HL-60 (cell line): ENCODE results near the gene INPP4B.

Experiments used
- CTCF ChIP-seq: IDR thresholded peaks from one replicate; pipeline ENCODE4 v1.5.1; 2011; ENCODE audit warnings: low read length, control low read depth, inconsistent platforms; ENCODE audit not compliant: insufficient read depth
- POLR2AphosphoS5 ChIP-seq: IDR thresholded peaks from 2 replicates; pipeline ENCODE4 v1.6.1; 2012; ENCODE audit warnings: low read depth
- REST ChIP-seq: IDR thresholded peaks from 2 replicates; pipeline ENCODE4 v1.6.1; 2012; ENCODE audit warnings: low read depth; ENCODE audit not compliant: insufficient replicate concordance

DNA sequence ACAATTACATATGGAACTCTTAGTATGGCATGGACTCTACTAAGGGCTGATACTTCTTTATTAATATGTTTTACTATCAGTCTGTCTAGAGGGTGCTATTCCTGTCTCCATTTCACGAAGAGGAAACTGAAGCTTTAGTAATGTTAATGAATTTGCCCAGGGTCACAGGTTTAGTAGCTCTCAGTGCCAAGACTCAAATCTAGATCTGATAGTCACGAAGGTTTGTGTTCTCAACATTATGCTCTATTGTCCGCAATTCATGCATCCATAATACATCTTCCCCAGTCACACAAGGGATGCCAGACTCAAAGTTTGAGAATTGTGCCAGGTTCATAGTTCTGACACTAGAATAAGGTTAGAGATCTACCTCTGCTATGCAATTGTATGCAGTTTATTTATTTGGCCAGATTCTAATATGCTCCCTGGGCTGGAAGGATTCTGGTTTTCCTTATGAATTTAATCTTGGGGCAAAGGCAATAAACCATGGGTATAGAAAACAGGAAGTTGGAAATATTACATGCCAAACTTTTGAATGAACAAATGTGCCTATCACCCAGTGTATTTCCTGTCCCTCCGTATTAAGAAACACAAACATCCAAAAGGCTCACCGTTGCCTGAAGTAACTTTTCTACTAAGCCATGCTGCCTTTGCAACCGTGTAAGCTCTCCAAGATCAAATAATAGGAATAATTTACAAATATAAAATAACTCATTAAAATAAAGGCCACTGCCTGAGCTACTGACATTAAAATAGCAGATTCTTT, 478.5 kb downstream of the INPP4B start:
- TF ChIP-seq CTCF (no peak), REST (no peak), POLR2AphosphoS5 (no peak)
